ENCODE measurements around the gene GPR137C.
"Not testable (repeated sequence)": the region's sequence is repeated elsewhere in the genome, so short reads cannot be mapped to it uniquely, and the experiment has no call there.

Gene GPR137C

GRCh38 chr14:52563120-52563519 is 10.5 kb downstream of the GPR137C start:
- no peak for DNase-seq (ENCODE audit: low read depth in 2 of 2)

DNA sequence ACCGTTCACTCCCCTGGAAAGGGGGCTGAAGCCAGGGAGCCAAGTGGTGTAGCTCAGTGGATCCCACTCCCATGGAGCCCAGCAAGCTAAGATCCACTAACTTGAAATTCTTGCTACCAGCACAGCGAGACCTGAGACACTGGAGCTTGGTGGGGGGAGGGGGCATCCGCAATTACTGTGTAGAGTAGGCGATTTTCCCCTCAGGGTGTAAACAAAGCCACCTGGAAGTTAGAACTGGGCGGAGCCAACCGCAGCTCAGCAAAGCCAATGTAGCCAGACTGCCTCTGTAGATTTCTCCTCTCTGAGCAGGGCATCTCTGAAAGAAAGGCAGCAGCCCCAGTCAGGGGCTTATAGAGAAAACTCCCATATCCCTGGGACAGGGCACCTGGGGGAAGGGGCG is 15.8 kb downstream of the GPR137C start:
- DNase-seq (ENCODE audit: low read depth in 2 of 2): not testable (repeated sequence)

DNA sequence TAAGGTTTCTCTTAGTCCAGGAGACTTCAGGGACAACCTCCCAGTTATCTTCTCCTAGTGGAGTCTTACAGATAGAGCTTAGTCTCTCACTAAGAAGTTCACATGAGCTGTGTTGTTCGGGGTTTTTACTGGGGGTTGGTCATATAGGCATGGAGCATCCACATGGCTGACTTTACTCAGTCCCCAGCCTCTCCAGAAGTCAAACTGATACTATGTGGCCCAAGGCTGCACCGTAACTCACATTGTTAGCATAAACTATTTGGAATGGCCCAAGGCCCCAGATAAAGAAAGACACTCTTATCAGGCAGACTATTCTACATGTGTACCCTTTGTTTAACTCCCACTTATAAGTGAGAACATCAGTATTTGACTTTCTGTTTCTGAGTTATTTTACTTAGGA is 23.2 kb downstream of the GPR137C start:
- DNase-seq (ENCODE audit: low read depth in 2 of 2): no peak

- DNase-seq (ENCODE audit: low read depth in 2 of 2): no peak
Observed at GRCh38 chr14:52583544-52583943, 30.9 kb downstream of the GPR137C start.

DNA sequence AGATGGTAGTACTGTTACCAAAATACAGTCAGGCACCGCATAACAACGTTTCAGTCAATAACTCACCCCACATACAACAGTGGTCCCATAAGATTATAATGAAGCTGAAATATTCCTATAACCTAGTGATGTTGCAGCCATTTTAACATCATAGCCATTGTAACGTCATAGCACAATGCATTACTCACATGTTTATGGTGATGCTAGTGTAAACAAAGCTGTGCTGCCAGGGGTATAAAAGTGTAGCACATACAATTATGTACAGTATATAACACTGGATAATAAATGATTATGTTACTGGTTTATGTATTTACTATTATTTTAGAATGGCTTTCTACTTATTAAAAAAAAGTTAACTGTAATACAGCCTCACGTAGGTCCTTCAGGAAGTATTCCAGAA is 37.0 kb downstream of the GPR137C start:
- DNase-seq (ENCODE audit: low read depth in 2 of 2): no peak

DNA sequence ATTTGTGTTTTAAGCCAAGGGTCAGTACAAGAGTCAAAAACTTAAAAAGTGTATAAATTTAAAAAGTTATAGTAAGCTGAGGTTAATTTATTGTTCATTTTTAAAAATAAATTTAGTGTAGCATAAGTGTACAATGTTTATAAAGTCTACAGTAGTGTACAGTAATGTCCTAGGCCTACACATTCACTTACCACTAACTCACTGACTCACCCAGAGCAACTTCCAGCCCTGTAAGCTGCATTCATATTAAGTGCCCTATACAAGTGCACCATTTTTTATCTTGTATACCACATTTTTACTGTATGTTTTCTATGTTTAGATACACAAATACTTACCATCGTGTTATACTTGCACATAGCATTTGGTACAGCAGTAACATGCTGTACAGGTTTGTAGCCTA is 37.7 kb downstream of the GPR137C start:
- no peak for DNase-seq (ENCODE audit: low read depth in 2 of 2)

DNA sequence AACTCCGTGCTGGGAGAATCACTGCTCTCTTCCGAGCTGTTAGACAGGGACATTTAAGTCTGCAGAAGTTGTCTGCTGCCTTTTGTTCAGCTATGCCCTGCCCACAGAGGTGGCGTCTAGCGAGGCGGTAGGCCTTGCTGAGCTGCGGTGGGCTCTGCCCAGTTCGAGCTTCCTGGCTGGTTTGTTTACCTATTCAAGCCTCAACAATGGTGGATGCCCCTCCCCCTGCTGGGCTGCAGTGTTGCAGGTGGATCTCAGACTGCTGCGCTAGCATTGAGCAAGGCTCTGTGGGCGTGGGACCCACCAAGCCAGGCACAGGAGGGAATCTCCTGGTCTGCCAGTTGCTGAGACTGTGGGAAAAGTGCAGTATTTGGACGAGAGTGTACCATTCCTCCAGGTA is 43.7 kb downstream of the GPR137C start:
- DNase-seq (ENCODE audit: low read depth in 2 of 2): no peak

DNA sequence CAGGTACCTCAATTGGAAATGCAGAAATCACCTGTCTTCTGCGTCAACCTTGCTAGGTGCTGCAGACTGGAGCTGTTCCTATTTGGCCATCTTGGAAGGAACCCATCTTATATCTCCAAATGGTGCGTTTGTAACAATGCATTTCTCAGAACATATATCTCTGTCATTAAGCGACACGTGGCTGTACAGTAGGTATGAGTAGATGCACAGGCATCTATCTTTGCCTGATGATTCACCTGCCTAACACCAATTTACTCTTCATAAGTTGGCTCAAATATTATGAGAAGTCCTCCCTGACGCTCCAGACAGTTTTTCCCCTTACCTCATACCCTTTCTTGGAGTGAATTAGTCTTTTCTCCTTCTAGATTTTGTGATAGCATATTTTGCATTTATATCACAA is 44.2 kb downstream of the GPR137C start:
- DNase-seq (ENCODE audit: low read depth in 2 of 2): no peak

GRCh38 chr14:52598568-52598967 is 45.9 kb downstream of the GPR137C start:
- DNase-seq (ENCODE audit: low read depth in 2 of 2): no peak

- DNase-seq (ENCODE audit: low read depth in 2 of 2): no peak
Observed at GRCh38 chr14:52599974-52600373, 47.3 kb downstream of the GPR137C start.

DNA sequence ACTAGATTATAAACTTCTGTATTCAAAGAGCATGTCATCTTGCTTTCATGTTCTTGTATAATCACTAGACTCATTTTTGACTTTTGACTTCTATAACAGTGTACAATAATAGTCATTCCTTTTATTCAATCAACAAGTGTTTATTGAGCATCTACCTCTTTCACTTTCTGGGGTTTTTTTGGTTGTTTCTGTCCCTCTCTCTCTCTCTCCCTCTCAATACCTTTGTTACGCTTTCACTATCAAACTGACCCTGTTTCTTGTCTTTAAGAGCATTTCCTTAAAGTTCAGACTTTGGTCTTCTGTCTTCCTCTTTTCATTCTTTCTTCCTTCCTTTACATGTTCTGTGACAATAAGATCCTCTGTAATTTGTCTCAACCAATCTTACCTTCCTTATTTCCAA is 49.5 kb downstream of the GPR137C start:
- no peak for DNase-seq (ENCODE audit: low read depth in 2 of 2)

DNA sequence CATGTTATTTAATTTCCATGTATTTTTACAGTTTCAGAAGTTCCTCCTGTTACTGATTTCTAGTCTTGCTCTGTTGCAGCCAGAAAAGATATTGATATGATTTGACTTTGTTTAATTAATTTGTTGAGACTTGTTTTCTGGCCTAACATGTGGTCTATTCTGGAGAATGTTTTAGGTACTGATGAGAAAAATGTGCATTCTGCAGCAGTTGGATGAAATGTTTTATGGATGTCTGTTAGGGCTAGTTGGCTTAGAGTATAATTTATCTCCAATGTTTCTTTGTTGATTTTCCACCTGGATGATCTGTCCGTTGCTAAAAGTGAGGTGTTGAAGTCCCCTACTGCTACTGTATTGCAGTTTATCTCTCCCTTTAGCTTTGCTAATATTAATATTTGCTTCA is 54.4 kb downstream of the GPR137C start:
- no peak for DNase-seq (ENCODE audit: low read depth in 2 of 2)

DNA sequence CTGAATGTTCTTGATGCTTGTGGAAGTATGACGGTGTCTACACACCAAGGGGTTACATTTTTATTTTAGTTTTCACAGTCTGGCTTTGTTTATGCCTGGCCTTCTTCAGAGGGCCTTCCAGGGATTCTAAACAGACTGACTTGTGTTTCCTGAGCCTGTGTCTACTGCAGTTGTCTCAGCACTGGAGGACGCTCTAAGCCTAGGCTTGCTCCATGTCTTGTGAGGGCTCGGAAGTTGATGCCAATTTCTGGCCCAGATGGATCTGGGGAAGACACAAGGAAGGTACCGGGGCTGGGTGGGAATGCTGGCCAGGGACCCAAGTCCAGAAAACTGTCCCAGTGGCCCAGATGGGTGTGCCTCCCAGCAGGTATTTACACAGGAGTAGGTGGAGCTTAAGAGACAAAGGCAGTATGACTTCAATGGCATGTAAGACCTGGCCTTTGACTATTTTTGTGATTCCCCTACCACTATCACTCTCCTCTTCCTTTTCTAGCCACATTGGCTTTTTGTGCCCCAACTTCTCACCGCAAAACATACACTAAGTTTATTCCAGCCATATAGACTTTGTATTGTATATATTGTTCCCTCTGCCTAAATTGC is 56.9 kb downstream of the GPR137C start:
- DNase-seq (ENCODE audit: low read depth in 2 of 2): no peak

DNA sequence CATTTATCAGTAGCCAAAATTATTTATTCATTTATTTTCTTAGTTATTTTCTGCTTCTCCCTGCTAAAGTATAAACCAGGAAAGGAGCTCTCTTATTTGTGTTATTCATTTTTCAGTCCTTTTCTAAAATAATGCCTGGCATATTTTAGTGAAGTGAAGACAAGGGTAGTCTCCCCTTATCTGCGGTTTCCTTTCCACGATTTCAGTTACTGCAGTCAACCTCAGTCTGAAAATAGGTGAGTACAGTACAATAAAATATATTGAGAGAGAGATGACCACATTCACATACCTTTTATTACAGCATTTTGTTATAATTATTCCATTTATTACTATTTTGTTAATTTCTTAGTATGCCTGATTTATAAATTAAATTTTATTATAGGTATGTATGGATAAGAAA is 57.6 kb downstream of the GPR137C start:
- no peak for DNase-seq (ENCODE audit: low read depth in 2 of 2)

DNA sequence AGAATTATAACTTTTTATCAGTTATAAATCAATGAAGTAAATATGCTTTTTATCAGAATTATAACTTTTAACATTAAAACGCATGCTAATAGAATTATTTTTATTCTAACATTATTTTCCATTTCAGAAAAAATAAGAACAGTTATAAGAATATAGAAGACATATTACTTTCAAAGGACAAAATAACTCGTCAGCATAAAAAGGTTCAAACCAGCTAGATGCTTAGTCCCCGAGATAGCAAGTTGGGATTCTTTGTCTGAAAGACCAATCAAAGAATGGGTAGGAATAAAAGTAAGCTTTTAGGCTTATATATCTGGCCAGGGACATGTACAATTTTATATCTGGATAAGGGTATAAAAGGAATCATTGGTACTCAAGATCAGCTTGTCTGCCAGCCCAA is 66.0 kb downstream of the GPR137C start:
- DNase-seq (ENCODE audit: low read depth in 2 of 2): no peak

DNA sequence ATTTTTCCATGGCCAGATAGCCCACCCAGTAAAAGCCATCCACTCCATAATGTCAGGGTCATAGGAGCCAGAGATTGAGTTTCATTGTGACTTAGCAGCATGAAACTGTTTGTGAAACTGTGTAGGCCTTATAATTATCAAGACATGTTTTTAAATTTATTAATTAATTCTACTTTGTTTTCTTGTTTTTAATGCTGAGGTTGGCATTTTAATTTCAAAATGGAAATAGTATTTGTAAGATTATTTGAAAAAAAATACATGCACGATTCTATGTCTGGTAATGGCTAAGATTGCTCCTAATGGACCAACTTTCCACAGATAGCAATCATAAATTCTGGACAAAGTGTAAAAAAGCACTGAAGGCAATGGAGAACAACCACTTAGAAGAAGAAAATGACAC is 67.1 kb downstream of the GPR137C start:
- no peak for DNase-seq (ENCODE audit: low read depth in 2 of 2)

DNA sequence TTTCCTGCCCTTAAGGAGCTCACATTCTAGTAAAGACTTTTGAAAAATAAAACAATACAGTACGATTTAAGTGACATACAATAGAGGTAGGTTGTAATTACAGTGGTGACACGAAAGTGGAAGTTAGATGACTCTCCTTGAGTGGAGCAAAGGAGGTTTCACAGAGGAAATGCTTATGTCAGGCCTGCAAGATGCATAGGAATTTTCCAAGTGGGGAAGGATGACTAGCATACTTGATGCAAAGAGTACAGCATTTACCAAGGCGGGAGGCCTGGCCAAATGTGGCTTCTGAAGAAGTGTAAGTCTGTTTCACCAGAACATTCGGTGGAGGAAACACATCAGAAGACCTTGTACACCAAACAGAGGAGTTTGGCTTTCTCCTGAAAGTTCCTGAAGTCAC is 87.5 kb downstream of the GPR137C start:
- peak in 1 of 2 donors; percentile 1 for DNase-seq (ENCODE audit: low read depth in 2 of 2)

DNA sequence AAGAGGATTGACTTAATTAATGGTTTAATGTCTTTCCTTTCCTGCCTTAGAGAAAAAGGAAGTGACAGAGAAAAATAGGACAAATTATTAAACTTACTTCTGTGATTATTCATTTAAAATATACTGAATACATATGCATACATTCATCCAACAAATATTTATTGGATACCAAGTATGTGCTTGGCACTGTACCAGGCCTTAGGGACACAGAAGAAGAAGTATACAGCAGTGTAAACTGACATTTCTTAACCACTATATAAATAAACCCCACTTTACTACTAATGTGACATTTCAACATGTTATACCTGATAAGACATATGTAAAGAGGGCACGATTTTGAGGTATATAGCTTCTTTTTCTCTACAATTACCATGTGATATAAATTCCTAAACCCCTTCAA is 89.1 kb downstream of the GPR137C start:
- no peak for DNase-seq (ENCODE audit: low read depth in 2 of 2)

DNA sequence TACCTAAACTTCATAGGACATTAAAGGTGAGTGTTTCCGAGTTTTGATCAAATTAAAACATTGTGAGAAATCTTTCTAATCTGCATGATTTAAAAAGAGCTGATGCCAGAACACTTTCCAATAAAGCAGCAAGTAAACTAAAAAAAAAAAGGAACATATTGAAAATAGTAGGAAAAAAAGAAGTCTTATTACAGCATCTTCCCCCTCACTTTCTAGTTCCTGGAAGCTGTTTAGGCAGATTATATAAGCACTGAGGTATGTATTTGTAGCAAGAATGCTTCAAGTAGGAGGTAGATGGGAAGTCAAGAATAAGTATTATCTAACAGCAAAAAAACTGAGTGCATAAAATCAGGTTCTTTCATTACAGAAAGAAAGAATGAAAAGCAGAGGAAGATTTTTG is 96.9 kb downstream of the GPR137C start:
- DNase-seq (ENCODE audit: low read depth in 2 of 2): no peak

DNA sequence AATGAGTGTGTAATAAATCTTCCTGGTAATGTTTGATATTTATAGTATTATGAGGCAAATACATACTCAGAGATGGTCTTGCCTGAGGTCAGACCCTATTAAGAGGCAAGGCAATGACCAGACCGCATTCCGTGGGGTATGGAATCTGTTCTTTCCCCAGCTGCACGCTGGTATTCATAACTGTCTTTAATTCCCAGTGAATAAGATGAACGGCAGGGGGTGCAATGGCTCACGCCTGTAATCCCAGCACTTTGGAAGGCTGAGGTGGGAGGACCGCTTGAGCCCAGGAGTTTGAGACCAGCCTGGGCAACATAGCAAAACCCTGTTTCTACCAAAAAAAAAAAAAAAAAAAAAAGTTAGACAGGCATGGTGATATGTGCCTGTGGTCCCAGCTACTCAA is 98.1 kb downstream of the GPR137C start:
- no peak for DNase-seq (ENCODE audit: low read depth in 2 of 2)

DNA sequence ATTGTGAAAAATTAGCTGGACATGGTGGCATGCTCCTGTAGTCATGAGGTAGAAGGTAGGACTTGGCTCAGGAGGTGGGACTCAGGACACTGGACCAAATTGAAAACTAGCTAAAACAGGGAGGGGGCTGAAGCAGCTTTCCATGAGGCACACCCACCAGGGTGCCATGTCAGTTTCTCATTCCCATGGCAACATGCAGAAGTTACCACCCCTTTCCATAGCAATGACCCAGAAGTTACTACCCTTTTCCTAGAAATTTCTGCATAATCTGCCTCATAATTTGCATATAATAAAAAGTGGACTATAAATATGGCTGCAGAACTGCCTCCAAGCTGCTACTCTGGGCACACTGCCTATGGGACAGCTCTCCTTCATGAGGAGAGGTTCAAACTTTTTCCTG is 104.3 kb downstream of the GPR137C start:
- DNase-seq (ENCODE audit: low read depth in 2 of 2): no peak

DNA sequence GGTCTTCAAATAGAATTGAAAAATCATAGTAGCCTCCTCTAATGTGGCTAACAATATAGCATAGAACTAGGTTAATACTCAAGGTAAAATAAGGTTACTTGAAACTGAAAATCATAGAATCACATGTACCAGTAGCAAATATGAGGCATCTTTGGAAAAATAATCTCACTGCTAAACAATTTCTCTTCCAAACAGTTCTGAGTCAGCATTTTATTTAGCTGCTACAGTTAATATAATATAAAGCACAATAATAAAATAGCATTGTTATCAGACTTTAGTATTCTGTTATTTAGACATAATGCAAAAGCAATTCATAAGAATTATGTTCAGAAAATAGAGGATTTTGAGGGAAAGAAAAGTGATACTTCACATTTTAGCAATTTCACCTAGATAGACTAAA is 107.7 kb downstream of the GPR137C start:
- DNase-seq (ENCODE audit: low read depth in 2 of 2): no peak

DNA sequence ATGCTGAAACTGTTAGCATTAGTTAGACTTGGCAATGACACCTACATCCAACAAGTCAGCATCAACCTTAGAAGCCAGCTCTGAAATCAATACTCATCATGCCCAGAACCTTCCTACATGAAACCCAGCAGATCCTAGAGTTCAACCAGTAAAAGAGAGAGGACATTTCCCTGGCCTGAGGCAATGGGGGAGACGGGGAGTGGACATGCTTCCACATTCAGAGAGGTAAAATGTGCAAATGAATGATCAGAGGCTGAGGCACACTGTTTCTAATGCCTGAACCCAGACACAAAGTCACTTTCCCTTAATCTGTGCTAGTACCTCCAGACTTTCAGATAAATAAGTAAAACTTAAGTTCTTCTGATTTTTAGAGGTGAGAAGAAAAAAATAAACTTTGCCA is 108.2 kb downstream of the GPR137C start:
- DNase-seq (ENCODE audit: low read depth in 2 of 2): no peak

DNA sequence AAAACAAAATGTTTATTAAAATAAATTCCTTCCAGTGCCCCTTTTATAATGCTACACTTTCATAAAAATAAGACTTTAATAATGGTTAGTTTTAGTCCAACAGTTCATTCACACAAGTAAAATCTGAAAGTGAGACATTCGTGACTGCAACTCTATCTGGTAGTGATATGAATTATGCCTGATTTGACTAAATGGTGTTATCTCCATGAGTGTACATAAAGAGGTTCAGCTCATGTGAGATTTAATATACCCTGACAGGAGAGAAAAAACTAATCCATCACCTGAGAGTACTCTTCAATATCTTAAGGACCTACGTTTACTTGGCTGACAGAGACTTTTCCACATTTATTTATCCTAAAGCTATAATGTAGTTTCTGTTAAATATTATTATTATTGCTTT is 108.7 kb downstream of the GPR137C start:
- no peak for DNase-seq (ENCODE audit: low read depth in 2 of 2)

- DNase-seq (ENCODE audit: low read depth in 2 of 2): no peak
Observed at GRCh38 chr14:52663850-52664249, 111.2 kb downstream of the GPR137C start.
